ENCODE measurements around the gene OBP2A. TPM values are rescaled to one million over a fixed set of nuclear protein-coding genes. Genes with fewer than 3 reads are reported as not detected.
"Not testable (repeated sequence)": the region's sequence is repeated elsewhere in the genome, so short reads cannot be mapped to it uniquely, and the experiment has no call there.

OBP2A gene, protein sequence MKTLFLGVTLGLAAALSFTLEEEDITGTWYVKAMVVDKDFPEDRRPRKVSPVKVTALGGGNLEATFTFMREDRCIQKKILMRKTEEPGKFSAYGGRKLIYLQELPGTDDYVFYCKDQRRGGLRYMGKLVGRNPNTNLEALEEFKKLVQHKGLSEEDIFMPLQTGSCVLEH
- total RNA-seq (not detected), polyA plus RNA-seq (not detected), total RNA-seq (0 reads per million in 6 experiments)

DNA sequence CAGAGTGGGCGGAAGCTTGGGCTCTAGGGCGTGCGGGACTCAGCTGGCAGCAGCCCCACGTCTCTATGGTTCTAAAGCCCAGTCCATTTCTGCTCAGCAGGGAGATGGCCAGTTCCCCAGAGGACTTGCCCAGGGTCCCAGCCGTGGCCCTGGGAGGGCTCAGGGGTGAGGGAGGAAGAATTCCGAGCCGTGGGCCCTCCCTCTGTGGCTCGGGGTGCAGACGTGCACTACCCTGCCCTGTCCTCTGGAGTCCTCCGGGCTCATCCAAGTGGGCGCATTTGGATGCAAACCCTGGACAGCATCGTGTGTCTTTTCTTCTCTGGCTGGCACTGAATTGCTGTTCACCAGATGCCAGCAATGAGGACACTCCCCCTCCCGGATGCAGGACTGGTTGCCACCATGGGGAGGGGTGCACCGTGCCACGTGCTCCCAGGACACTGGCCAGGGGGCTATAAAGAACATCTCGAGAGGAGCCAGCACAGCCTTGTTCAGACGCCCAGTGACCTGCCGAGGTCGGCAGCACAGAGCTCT lies at the start of gene OBP2A:
Gene OBP2A (plus strand): TSS at position 481 of the 531 bp plus-strand sequence. CDS start 55 bp downstream, outside the sequence.
- ATAC-seq, H3K27ac Mint-ChIP-seq, H3K9me3 Mint-ChIP-seq, DNase-seq, H3K36me3 Mint-ChIP-seq, H3K4me3 Mint-ChIP-seq, POLR2A ChIA-PET, H3K4me1 Mint-ChIP-seq: not testable (repeated sequence)
- H3K27me3 Mint-ChIP-seq = peaks cover 5 to 18% (median 6%) of the 10 kb centered on the region in 5 donors

DNA sequence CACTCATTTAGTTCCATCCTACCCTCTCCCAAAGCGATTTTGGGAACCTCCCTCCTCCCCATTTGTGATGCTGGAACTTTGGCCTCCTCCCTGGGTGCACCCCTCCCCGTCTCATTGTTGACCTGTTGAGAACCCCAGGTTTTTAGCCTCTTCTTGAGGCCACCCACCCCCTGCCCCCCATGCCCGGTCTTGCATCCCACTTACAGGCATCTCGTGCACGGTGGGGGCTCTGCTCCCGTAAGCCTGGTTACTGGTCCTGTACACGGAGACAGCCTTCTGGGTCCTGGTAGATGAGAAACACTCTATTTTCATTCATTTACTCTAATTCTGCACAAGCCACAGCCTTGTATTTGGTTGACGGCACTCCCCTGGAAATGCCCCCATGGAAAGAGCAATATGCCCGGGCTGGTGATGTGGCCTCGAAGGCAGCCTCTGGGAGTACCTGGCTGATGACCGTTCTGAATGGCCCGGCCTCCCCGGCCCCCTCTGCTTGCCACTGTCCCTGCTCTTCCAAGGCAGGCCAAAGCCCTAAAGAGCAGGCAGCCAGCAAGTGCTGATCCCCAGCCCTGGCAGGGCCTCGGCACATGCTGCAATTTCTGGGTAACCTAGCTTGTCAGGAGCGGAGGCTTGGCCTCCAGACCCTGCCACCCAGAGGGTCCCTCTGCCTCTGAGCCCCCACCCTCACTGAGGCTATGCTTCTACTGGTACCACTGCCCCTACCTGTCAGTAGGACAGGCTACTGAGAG lies 47.4 kb upstream of the OBP2A start:
- H3K27me3 Mint-ChIP-seq = peaks cover 0 to 6% (median 5%) of the 10 kb centered on the region in 5 donors
- H3K4me3 Mint-ChIP-seq = peak overlapping the region in 9 of 10 donors; percentile 71 to 96 (median 86)
- ATAC-seq = no peak
- peaks cover 9 to 28% (median 26%) of the 10 kb centered on the region in 4 donors for H3K4me1 Mint-ChIP-seq
- POLR2A ChIA-PET = interaction anchor here (0.9 kb wide), 1 partner anchor 17 kb away, joined by 4 read pairs; no protein-coding TSS in a partner anchor
- peaks cover 0 to 11% (median 3%) of the 10 kb centered on the region in 3 donors for H3K36me3 Mint-ChIP-seq
- no peaks in the 10 kb centered on the region for H3K9me3 Mint-ChIP-seq
- DNase-seq = no peak
- no peak overlapping the region for H3K27ac Mint-ChIP-seq

DNA sequence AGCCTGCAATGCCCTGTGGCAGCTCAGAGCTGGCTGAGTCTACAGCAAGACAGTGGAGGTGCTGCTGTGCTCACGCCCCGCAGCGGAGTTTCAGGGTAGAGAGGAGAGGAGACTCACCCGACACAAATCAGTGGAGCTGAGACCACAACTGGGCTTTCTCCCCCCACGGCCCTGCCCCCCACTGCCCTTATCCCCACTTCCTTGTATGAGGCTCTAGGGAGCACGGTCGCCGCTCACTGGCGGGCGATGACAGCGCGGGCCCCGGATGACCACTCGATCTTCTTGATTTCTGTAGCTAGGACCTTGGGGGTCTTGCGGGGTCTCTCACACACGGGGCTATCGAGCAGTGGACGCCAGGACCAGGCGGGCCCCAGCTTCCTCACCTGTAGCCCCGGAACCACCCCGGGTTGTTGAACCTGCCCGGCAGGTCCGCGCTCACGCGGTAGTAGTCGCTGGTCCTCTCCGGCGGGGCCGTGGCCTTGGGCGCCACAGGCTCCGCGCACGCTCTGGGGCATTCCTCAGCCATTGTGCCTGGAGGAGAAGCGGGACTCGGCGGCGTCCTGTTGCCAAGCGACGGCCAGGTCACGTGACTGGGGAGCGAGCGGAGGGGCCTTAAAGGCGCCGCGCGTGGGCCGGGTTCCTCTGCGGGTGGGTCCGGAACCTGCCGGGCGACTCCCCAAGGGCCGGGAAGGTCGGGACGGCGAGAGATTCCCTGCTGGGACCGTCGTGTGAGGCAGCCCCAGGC lies 46.4 kb upstream of the OBP2A start:
- POLR2A ChIA-PET = interaction anchor here (0.9 kb wide), 1 partner anchor 18 kb away, joined by 4 read pairs; no protein-coding TSS in a partner anchor
- Mint-ChIP-seq H3K27ac (peak overlapping the region in 6 of 10 donors; percentile 49 to 70 (median 61)), H3K4me3 (peak overlapping the region; percentile 71 to 96 (median 88)), H3K27me3 (peaks cover 0 to 6% (median 5%) of the 10 kb centered on the region in 5 donors), H3K9me3 (no peaks in the 10 kb centered on the region), H3K36me3 (peaks cover 0 to 21% (median 8%) of the 10 kb centered on the region in 3 donors), H3K4me1 (peaks cover 11 to 30% (median 29%) of the 10 kb centered on the region in 4 donors)
- DNase-seq (peak; percentile 74 to 94 (median 85)), ATAC-seq (peak; percentile 54 to 67)

DNA sequence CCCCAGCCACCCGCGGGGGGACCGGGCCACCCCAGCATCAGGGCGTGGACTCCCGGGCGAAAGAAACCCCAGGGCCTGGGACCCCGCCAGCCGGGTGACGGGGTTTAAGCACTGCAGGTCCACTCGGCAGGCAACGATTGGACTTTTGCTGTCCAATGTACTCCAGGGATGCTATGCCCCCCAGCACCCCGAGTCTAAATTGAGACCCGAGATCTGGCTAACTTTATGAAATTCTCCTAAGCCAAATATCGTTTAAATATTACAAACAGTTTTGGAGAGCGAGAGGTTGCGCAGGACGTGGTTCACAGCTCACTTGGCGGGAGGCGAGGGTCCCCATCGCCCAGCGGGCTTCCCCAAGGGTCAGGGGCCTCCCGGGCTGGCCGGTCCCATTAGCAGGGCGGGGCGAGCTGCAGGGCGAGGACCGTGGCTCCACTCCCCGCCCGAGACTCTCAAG lies 45.8 kb upstream of the OBP2A start:
- peaks cover 12 to 35% (median 33%) of the 10 kb centered on the region in 4 donors for H3K4me1 Mint-ChIP-seq
- DNase-seq = no peak
- ATAC-seq = peak; percentile 15 to 35
- H3K27me3 Mint-ChIP-seq = peaks cover 0 to 5% (median 2%) of the 10 kb centered on the region in 5 donors
- peaks cover 0 to 27% (median 10%) of the 10 kb centered on the region in 3 donors for H3K36me3 Mint-ChIP-seq
- POLR2A ChIA-PET = no interaction called here
- peak overlapping the region in 8 of 10 donors; percentile 9 to 95 (median 44) for H3K27ac Mint-ChIP-seq
- peak overlapping the region; percentile 85 to 96 (median 92) for H3K4me3 Mint-ChIP-seq
- H3K9me3 Mint-ChIP-seq = no peaks in the 10 kb centered on the region

DNA sequence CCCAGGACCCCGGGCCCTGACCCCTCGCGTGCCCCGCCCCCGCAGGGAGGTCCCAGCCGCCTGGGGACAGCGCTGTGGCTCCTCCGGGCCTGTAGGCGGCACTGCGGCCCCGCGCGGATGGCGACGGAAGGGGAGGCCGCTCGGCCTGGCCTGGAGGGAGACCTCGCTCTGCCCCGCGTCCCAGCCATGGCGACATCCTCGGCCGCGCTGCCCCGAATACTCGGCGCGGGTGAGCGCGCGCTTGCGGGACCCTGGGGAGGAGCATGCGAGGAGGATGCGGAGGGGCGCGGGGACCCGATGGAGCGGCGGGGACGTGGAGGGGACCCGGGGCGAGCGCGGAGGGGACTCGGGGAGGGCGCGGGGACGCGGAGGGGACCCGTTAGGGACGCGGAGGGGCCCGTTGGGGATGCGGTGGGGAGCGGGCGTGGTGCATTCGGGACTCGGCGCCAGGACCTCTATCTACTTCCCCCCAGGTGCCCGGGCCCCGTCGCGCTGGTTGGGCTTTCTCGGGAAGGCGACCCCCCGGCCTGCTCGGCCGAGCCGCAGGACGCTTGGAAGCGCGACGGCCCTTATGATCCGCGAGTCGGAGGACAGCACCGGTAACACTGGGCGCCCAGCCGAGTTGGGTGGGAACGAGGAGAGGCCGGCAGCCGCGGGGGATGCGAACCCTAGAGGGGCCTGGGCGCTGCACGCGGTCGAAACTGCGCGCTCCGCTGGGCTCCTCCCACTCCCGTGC lies 45.2 kb upstream of the OBP2A start, which contains the start of gene MRPS2:
Gene MRPS2 (plus strand): TSS at position 158 of the 736 bp plus-strand sequence. CDS start 29 bp downstream, at position 187.
- Mint-ChIP-seq H3K4me1 (peaks cover 13 to 37% (median 34%) of the 10 kb centered on the region in 4 donors), H3K9me3 (no peaks in the 10 kb centered on the region), H3K4me3 (peak within 1 kb of the TSS; percentile 85 to 96 (median 92)), H3K27ac (peak within 1 kb of the TSS; percentile 64 to 95 (median 90)), H3K36me3 (peaks cover 0 to 30% (median 10%) of the 10 kb centered on the region in 3 donors), H3K27me3 (peaks cover 0 to 5% (median 0%) of the 10 kb centered on the region in 5 donors)
- DNase-seq = peak; percentile 66 to 88 (median 82)
- POLR2A ChIA-PET = no interaction called here
- ATAC-seq = peak; percentile 92 to 93

DNA sequence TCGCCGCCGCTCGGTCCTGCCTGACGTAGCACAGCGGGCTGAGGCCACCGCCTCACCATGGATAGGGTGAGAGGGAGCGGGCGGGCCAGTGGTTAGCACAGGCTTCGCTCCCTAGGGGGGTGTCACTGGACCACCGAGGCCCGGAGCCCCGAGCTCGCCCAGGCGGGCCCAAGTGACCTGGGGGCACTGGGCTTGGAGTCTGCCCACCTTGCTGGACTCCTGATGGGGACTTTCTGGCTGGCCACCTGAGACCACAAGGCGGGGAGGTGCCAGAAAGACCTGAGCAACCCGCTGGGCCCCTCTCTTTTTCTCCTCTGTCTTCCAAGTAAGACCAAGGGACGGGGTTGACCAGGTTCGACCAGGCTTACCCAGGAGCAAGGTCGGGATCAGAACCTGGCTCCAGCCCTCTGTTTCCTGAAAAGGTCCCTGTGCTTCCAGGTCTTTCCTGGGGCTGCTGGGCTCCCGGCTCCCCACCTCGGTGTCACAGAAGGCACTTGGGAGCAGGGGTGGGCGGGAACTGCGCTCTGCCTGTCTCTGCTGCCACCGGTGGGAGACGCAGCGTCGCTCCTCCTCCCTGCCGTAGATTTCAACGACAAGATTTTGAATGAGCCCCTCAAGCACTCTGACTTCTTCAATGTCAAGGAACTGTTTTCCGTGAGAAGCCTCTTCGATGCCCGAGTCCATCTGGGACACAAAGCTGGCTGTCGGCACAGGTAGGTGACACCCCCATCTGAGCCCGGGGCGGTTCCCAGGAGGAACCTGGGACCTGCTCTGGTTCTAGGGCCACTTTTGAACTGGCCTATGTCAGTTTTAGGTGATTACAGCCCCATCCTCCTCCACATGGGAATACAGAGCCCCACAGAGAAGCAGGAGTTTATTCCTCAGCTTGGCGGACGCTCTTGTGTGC lies 44.4 kb upstream of the OBP2A start:
- no peak for ATAC-seq
- H3K36me3 Mint-ChIP-seq = peaks cover 0 to 30% (median 10%) of the 10 kb centered on the region in 3 donors
- peak in 3 of 10 donors; percentile 4 to 20 (median 9) for DNase-seq
- peaks cover 13 to 37% (median 34%) of the 10 kb centered on the region in 4 donors for H3K4me1 Mint-ChIP-seq
- H3K27me3 Mint-ChIP-seq = peaks cover 0 to 5% (median 0%) of the 10 kb centered on the region in 5 donors
- POLR2A ChIA-PET = no interaction called here
- H3K4me3 Mint-ChIP-seq = peak overlapping the region; percentile 78 to 96 (median 92)
- H3K9me3 Mint-ChIP-seq = no peaks in the 10 kb centered on the region
- peak overlapping the region in 8 of 10 donors; percentile 56 to 87 (median 73) for H3K27ac Mint-ChIP-seq

DNA sequence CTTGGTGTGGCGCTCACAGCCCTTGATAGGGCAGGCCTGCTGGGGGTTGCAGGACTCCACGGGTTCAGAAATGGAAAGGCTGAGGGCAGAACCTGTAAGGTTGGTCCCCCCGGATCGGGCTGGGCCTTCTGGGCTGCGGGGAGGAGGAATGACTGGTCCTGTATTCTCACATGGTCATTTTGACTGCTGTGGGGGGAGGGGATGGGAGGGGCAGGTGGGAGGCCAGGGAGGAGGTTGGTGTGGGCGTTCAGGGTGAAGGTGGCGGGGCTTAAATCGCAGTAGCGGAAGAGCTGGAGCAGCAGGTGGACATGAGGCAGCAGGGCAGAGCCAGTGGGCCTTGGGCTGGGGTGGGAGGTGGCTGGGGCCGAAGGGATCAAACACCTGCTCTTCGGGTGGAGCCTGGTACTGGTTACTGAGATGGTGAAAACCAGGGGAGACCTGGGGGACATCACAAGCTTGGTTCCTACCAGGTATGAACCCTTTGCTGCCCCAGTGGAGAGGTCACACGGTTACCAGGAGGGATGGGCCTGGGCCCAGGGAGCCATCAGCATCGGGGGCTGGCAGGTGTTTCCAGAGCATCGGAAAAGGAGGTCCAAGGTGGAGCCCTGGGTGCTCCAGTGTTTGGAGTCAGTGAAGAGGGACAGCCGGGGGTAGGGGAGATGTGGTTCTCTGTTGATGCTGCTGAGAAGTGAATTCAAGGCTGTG lies 43.6 kb upstream of the OBP2A start:
- peaks cover 0 to 2% (median 0%) of the 10 kb centered on the region in 9 donors for H3K9me3 Mint-ChIP-seq
- POLR2A ChIA-PET = no interaction called here
- peaks cover 13 to 37% (median 34%) of the 10 kb centered on the region in 4 donors for H3K4me1 Mint-ChIP-seq
- H3K27me3 Mint-ChIP-seq = peaks cover 0 to 5% (median 0%) of the 10 kb centered on the region in 5 donors
- DNase-seq (no peak), ATAC-seq (no peak)
- peak overlapping the region in 7 of 10 donors; percentile 44 to 87 (median 74) for H3K27ac Mint-ChIP-seq
- H3K36me3 Mint-ChIP-seq = peaks cover 0 to 33% (median 10%) of the 10 kb centered on the region in 3 donors
- H3K4me3 Mint-ChIP-seq = peak overlapping the region; percentile 78 to 96 (median 89)

DNA sequence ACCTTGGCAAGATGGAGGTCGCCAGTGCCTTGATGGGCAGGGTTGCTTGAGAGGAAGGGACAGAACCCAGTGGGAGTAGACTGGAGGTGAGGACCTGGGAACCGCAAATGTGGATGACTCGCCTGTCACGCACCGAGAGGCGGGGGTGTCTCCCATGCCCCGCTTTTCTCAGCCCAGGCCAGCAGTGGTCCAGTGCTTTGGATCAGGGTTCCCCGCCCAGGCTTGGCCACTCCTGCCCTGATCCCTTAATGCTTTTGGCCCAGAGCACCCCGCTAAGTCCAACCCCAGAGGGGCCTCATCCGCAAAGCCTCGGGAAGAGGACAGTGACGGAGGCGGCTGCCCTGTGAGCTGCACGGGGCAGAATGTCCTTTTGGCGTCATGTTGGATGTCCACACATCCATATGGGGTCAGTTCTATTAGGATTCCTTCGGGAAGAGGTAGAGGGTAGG lies 43.0 kb upstream of the OBP2A start:
- no peak for DNase-seq
- peak overlapping the region in 3 of 10 donors; percentile 28 to 70 (median 65) for H3K27ac Mint-ChIP-seq
- POLR2A ChIA-PET = no interaction called here
- H3K36me3 Mint-ChIP-seq = peaks cover 0 to 33% (median 10%) of the 10 kb centered on the region in 3 donors
- peak overlapping the region in 9 of 10 donors; percentile 26 to 96 (median 43) for H3K4me3 Mint-ChIP-seq
- peaks cover 13 to 37% (median 34%) of the 10 kb centered on the region in 4 donors for H3K4me1 Mint-ChIP-seq
- ATAC-seq = no peak
- peaks cover 0 to 4% (median 0%) of the 10 kb centered on the region in 9 donors for H3K9me3 Mint-ChIP-seq
- H3K27me3 Mint-ChIP-seq = peaks cover 0 to 5% (median 0%) of the 10 kb centered on the region in 5 donors

DNA sequence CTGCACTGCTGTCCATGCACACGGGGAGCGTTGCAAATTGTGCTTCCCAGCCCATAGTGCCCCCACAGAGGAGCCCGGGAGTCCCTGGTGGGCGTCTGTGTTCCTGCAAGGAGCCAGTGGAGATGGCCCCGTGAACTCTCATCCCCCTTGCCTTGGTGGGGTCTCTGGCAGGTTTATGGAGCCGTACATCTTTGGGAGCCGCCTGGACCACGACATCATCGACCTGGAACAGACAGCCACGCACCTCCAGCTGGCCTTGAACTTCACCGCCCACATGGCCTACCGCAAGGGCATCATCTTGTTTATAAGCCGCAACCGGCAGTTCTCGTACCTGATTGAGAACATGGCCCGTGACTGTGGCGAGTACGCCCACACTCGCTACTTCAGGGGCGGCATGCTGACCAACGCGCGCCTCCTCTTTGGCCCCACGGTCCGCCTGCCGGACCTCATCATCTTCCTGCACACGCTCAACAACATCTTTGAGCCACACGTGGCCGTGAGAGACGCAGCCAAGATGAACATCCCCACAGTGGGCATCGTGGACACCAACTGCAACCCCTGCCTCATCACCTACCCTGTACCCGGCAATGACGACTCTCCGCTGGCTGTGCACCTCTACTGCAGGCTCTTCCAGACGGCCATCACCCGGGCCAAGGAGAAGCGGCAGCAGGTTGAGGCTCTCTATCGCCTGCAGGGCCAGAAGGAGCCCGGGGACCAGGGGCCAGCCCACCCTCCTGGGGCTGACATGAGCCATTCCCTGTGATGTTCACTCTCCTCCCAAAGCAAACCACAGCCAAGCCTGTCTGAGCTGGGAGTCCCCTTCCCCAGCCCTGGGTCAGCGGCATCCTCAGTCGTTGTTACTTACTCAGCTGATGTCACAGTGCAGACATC lies 42.3 kb upstream of the OBP2A start:
- Mint-ChIP-seq H3K4me3 (peak overlapping the region; percentile 11 to 96 (median 43)), H3K36me3 (peaks cover under 1 to 33% (median 10%) of the 10 kb centered on the region in 3 donors), H3K4me1 (peaks cover 13 to 37% (median 34%) of the 10 kb centered on the region in 4 donors), H3K27me3 (no peaks in the 10 kb centered on the region), H3K9me3 (peaks cover 0 to 10% (median 3%) of the 10 kb centered on the region in 9 donors), H3K27ac (peak overlapping the region in 3 of 10 donors; percentile 28 to 70 (median 40))
- POLR2A ChIA-PET = no interaction called here
- DNase-seq = no peak
- no peak for ATAC-seq

Measured in naive thymus-derived CD8-positive, alpha-beta T cell (primary cell).